DMS153 treated with DMSO at 0.1 percent for 48 hours (cell line): ENCODE measurements around the gene ZNF335.
"Not testable (repeated sequence)": the region's sequence is repeated elsewhere in the genome, so short reads cannot be mapped to it uniquely, and the experiment has no call there.

Experiments used
- DNase-seq: peaks from one replicate; lab custom pipeline; 2025; ENCODE audit not compliant: unreplicated experiment; lab: John Stamatoyannopoulos, UW

The ZNF335 gene

DNA sequence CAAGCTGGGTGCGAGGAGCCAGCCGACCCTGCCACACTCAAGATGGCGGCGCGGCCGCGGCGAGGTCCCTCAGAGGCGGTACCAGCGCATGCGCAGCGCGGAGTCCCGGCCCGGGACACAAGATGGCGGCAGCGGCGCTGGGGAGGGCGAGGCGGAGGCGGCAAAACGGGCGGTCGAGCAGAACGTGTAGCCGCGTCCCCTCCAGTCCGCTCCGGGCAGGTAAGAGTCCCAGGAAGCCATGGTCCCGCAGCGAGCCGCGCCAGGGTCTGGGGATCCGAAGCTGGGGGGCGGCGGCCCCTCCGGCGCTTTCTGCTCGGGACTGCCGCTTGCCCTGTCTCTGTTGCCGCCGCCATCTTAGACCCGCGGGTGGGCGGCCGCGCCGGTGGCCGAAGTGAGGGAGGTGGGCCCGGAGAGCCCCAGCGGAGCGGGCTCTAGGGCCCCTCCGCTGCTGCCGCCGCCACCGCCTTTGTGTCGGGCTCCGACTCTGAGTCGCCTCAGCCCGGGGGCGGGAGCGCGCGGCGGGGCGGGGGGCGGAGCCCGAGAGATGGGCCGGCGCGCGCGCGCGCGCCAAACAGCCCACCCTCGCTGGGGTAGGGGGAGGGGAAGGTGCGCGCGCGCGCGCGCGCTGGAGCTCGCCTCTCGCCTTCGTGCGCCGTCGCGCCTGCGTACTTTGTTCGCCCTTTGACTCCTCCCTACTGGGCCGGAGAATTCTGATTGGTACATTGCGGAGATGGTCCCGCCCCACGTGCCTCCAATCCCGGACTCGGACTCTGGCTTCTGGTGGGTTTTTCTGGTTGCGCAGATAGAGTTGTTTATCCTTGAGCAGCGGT, 37.2 kb downstream of the ZNF335 start, which contains the start of gene PCIF1:
PCIF1 (plus strand) TSS at position 98 of the 830 bp plus-strand sequence. CDS start 4,317 bp downstream, outside the sequence.
- peak; percentile 87 for DNase-seq

DNA sequence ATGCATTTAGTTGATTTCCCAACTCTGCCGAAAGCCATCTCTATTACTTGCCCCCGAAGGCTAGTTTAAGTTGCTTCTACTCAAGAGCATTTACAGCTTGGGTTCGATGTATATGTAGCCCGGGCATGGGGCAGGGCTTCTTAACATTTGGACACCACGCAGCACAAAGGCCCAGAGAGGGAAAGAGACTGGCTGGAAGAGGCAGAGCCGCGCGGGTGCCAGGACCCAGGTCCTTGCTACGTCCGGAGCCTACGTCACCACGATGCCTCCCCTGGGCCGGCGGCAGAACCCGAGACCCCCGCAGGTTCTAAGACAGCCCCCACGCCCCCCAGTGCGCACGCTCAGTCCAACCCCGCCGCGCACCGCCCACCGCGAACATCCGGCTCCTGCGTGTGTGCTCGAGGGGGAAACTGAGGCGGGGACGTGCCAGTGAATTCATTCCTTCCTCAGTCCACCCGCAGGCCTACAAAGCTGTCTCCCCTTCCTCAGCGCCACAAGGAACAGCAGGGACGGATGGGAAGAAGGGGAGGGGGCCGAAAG, 37.9 kb downstream of the ZNF335 start:
- no peak for DNase-seq

DNA sequence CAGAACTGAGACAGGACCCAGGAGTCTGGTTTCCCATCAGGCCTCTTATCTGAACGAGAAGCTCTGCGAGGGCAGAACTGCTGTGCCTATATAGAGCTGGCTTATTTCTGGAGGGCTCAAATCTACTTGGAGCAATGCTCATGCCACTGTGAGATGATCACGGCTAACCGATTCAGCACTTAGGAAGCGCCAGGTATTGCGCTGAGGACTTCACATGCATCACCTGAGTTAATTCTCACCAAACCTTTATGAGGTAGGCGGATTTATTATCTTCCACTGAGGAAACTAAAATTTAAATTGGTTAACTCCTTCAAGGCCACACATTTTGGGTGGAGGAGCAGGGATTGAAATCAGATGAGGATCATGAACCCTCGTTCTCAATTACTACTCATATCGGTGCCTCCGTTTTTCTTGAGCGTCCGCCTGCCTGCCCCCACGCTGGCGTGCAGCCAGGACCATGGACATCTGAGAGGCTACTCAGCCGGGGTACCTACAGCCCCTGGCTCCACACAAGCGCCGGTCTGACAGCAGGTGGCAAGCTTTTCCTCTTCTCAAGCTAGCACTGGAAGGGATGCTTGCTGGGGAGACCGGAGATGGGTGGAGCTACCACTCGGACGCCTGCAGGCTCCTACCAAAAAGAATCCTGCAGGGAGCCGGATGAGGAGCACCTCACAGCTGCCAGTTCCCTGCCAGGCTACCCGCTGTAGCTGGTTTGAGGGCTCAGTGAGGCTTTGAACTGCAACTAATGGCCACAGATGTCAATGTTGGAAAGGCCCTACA, 38.5 kb downstream of the ZNF335 start:
- DNase-seq: peak; percentile 84

DNA sequence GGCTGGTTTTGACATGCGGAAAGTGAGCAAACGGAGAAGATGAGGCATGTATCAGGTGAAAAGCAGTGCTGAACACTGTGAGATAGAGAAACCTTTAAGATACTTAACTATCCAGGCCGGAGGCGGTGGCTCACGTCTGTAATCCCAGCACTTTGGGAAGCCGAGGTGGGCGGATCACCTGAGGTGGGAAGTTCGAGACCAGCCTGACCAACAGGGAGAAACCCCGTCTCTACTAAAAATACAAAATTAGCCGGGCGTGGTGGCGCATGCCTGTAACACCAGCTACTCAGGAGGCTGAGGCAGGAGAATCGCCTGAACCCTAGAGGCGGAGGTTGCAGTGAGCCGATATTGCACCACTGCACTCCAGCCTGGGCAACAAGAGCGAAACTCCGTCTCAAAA, 40.3 kb downstream of the ZNF335 start:
- not testable (repeated sequence) for DNase-seq

DNA sequence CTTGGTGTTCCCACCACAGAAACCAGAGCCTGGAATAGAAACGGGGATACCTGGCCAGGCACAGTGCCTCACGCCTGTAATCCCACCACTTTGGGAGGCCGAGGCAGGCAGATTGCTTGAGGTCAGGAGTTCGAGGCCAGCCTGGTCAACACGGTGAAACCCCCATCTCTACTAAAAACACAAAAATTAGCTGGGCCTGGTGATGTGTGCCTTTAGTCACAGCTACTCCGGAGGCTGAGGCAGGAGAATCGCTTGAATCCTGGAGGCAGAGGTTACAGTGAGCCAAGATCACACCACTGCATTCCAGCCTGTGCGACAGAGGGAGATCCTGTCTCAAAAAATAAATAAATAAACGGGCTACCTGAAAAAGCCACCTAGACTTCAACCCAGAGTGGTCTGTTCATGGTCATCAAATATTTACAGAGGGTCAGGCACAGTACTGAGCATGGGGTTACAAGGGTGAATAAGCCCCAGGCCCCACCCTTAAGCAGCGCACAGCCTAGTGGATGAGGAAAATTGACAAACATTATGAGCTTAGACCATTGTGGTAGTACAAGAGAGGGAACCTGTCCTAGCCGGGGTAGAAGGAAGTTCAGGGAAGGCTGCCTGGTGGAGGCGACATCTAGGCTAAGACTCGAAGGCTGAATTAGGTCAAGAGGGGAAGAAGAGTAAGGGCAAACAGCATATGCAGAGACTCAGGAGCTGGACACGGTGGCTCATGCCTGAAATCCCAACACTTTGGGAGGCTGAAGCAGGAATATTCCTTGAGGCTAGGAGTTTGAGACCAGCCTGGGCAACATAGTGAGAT, 44.7 kb downstream of the ZNF335 start:
- DNase-seq: no peak

DNA sequence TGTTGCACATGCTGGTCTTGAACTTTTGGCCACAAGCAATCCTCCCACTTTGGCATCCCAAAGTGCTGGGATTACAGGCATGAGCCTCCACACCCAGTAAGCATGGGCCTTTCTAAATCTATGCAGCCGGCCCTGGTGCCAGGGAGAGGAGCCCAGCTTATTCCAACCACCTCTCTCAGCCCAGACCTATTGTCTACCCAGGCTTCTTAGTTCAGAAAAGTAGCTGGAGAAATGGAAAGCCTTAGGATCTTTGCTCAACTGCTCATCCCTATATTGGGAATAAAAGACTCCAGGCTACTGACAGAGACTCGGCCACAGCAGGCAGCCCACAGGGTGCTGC, 45.3 kb downstream of the ZNF335 start:
- no peak for DNase-seq

DNA sequence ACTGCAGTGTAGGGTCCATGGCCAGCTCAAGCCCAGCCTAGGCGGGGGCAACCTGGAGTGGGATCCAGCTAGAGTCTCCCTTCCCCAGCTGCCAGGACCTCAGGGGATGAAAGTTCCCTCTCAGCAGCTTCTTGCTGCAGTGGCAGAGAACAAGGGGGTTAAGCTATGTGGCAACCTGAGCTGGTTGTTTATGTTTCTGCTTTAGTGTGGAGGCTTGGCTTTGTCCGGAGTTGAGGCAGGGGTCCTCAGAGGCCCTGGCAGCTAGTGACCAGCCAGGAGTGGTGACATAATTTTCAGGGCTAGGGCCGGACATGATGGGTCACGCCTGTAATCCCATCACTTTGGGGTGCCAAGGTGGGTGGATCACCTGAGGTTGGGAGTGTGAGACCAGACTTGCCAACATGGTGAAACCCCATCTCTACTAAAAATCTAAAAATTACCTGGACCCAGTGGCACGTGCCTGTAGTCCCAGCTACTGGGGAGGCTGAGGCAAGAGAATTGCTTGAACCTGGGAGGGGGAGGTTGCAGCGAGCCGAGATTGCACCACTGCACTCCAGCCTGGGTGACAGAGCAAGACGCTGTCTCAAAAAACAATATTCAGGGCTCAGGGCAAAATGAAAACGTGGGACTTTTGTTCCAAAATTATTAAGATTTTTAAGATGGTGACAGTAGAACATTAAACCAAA, 46.0 kb downstream of the ZNF335 start:
- DNase-seq: no peak

DNA sequence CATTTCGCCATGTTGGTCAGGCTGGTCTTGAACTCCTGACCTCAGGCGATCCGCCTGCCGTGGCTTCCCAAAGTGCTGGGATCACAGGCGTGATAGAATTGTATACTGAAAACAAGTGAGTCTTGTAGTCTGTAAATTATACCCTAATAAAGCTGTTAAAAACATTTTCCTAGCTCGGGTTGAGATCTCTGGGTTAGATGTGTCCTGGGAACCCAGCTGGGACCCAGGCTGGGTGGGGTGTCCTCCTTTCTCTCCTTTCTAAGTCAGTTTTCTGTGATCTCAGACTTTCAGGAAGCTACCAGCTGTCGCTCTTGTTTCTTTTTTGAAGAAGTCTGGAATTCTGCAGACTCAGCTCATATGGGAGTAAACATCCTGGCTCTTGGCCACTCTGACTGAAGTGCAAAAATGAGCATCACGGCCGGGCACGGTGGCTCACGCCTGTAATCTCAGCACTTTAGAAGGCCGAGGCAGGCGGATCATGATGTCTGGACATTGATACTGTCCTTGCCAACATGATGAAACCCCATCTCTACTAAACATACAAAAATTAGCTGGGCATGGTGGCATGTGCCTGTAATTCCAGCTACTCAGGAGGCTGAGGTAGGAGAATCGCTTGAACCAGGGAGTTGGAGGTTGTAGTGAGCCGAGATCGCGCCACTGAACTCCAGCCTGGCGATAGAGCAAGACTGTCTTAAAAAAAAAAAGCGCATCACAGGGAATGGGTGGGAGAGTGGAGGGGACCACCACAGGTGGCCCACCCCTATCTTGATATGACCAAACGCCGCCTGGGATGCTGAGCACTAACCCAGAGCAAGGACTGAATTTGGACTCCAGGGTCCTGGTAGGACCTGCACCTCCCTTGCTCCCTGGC, 47.4 kb downstream of the ZNF335 start:
- DNase-seq: no peak

DNA sequence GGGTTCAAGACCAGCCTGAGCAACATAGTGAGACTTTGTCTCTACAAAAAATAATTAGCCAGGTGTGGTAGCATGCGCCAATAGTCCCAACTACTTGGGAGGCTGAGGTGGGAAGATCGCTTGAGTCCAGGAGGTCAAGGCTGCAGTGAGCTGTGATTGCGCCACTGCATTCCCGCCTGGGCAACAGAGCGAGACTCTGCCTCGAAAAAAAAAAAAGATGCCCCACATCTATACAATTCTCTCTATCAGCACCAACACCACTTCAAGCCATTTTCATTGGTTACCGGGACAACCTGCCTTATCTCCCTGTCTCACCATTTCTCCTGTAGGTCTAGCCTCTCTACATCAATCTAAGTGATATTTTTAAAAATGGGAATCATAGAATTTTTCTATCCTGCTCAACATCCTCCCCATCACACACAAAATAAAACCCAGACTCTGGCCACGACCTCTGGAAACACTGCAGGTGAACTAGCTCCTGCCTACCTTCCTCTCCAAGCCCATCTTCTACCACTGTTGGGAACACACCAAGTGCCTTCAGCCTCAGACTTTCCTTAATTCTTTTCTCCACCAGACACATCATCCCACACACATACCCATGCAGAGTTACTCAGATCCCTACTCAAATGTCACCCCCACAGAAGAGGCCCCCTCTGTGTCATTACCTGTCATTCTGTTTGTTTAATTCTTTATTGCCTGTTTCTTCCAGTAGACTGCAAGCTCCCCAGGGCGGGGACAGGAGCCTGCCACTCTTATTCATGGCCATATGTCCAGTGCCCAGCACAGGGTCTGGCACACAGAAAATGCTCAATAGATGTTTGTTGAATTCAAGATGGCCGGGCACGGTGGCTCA, 50.4 kb downstream of the ZNF335 start:
- no peak for DNase-seq

DNA sequence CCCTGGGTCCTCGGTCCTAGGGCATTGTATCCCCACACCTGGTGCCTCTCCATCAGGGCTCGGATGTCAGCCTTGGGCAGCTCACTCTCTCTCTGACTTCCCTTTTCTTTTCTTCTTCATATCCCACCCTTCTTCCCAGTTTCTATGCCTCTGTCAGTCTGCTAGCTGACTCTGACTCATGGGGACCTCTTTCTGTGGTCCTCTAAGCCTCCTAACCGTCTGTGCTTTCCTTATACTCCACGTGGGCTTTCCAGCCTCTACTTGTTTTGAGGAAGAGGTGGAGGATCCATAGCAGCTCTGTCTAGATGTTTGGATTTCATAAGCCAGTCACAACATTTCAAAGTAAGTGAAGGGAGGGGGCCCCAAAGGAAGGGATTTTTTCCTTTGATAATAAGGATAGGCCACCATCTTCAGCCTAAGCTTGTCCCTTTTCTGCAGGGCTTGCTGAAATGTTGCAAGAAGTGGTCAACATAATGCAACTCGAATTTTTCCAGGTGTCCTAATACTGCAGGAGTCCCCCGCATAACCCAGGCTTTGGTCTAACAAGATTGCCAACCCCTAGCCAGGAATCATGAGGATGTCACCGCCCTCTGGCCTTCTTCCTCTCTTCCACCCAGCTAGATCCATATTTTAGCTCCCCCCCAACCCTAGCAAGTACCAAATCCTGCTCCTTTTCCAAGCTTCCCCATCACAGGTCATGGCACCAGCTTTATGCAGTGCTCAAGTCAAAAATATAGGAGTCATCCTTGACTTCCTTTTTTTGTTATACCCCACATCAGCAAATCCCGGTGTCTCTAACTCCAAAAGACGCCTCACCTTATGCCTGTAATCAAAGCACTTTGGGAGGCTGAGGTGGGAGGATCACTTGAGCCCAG, 51.3 kb downstream of the ZNF335 start:
- no peak for DNase-seq

DNA sequence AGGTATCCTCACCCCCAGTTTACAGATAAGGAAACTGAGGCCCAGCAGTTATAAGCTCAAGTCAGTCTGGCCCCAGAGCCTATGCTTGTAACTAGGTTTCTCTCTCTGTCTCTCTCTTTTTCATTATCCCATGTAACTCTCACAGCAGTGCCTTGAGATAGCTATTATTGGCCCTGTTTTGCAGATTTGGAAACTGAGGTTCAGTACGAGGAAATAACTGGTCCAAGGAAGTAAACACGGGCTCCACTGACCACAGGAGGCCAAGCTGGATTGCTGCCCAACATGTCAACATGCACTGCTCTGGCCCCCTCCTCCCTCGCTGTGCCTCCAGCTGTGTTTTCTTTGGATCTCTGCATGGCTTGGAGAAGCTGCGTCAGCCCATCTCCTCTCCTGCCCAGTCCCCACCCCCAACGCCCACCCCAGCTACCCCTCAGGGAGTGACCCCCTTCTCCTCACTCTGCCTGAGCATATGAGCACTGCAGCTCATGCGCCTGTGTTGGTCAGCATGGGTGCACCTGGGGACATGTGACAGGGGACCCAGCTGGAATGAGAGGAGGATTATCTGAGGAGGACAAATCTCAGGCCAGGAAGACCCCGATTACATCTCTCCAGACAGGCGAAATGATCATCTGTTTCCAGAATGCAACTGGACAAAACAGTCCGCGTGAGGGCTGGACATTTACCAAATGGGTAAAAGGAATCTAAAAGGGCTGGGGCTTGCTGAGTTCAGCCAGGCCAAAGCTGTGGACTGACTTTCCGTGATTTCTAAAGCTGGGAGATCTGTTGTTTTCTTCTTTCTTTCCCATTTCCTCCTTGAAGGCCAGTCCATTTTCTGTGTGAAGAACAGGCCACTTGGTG, 52.2 kb downstream of the ZNF335 start:
- no peak for DNase-seq

DNA sequence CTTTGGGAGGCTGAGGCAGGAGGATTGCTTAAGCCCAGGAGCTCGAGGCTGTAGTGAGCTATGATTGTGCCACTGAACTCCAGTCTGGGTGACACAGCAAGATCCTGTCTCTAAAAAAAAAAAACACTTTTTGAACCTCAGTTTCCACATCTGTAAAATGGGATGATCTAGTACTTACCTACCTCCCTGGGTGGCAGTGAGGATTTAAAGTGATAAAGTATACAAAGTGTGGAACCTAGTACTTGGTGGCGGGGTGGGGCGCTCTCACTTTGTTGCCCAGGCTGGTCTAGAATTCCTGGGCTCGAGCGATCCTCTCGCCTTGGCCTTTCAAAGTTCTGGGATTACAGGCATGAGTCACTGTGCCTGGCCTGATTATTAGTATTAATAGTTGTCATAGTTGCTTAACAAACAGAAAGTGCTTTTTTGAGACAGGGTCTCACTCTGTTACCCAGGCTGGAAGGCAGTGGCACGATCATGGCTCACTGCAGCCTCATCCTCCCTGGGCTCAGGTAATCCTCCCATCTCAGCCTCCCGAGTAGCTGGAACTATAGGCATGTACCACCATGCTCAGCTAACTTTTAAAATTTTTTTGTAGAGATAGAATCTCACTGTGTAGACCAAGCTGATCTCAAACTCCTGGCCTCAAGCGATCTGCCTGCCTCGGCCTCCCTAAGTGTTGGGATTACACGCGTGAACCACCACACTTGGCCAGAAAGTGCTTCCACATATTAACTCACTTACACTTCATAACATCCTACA, 53.0 kb downstream of the ZNF335 start:
- no peak for DNase-seq

DNA sequence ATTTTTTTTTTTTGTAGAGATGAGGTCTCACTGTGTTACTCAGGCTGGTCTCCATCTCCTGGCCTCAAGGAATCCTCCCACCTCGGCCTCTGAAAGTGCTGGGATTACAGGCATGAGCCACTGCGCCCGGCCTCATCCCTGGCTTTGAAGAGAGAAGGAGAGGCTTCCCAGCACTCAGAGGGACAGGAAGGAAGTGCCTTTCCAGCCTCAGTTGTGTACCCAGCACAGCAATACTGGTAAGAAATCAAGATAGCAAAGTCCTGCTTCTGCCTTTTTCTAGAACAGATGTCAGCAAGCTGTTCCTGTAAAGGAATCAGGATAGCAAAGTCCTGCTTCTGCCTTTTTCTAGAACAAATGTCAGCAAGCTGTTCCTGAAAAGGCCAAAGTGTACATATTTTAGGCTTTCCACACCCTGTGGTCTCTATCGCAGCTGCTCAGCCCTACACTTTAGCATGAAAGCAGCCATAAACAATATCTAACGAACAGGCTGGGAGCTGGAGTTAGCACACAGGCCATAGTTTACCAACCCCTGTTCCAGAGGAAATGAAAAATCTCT, 53.7 kb downstream of the ZNF335 start:
- no peak for DNase-seq

DNA sequence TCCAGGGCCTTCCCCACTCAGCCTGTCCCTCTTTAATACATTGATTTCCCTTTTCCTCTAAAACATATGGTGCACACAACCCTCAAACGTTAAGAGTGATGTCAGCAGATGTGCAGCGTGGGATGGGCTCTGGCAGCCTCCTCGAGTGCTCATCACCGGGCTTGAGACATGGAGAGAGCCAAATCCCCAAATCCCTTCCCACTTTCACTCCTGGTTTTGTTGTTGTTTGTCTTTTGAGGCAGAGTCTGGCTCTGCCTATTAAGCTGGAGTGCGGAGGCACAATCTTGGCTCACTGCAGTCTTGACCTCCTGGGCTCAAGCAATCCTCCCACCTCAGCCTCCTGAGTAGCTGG, 54.2 kb downstream of the ZNF335 start:
- no peak for DNase-seq

DNA sequence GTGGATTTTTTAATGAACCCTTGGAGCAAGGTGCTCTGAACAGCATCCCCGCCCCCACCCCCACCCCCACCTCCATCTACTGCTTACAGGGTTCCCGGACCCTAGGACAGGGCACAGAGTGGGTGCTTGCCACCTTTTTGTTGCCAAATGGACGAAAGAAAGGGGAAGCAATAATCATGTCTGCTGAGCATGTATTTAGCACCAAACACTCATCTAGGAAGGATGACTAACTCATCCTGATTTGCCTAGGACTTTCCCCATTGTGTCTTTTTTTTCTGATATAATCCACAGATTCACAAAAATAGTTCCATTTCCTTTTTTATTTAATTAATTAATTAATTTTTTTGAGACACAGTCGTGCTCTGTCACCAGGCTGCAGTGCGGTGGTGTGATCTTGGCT, 58.9 kb downstream of the ZNF335 start:
- no peak for DNase-seq

DNA sequence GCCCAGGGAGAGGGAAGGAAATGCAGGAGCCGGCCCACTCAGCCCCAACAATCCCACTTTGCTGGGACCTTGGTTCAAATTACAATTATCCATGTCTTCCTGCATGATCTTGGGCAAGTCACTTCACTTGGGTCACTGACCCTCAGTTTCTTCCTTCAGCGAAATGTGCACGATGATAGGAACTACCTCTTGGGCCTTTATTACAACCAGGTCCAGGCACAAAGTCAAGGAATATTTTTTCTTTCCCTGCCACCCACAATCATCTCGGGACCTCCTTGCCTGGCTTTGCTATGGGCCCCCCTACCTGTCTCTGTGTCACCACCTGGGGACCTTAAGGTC, 59.7 kb downstream of the ZNF335 start:
- DNase-seq: no peak
